Bronchial epithelial cell (primary cell): ENCODE results near the gene AAK1. TPM values are rescaled to one million over a fixed set of nuclear protein-coding genes. Genes with fewer than 3 reads are reported as not detected.

Experiments used
- DNase-seq: peaks from one replicate; pipeline ENCODE4 v3.0.0-alpha.2; 2010; ENCODE audit warnings: low read depth
- FAIRE-seq: peaks from 2 replicates; lab custom pipeline; 2011; peaks lifted over from hg19 to GRCh38; lab: Jason Lieb, UNC
- H3K27me3 ChIP-seq: 2 replicates; pipeline ENCODE4 v1.5.1; 2011; ENCODE audit warnings: low read length; ENCODE audit not compliant: control insufficient read depth, insufficient read depth
- H3K36me3 ChIP-seq: 2 replicates; pipeline ENCODE4 v1.5.1; 2011; ENCODE audit warnings: low read length; ENCODE audit not compliant: control insufficient read depth, insufficient read depth
- H3K4me3 ChIP-seq: 2 replicates; pipeline ENCODE4 v1.5.1; 2011; ENCODE audit warnings: mild to moderate bottlenecking, low read depth, low read length, control low read depth
- CTCF ChIP-seq: IDR thresholded peaks from 2 replicates; pipeline ENCODE4 v1.5.1; 2011; ENCODE audit warnings: mild to moderate bottlenecking, moderate library complexity, low read length, control low read depth, inconsistent platforms; ENCODE audit not compliant: insufficient read depth, severe bottlenecking
- total RNA-seq: library from RNA; depleted of rRNA; stranded (reverse); fragments of >200 nt; gene quantifications from 2 replicates; pipeline ENCODE4 v1.2.1, GENCODE V29; 2014

Gene AAK1
- total RNA-seq, 1 donor from 2014 or later, result 17.9 TPM

GRCh38 chr2:69501301-69501700, 142.2 kb downstream of the AAK1 start:
- peaks cover 16% of the 10 kb centered on the region for H3K36me3 ChIP-seq
- no peak for FAIRE-seq
- TF ChIP-seq CTCF, result no peak

GRCh38 chr2:69499966-69500365, 143.6 kb downstream of the AAK1 start:
- H3K27me3 ChIP-seq, result no peaks in the 10 kb centered on the region
- H3K4me3 ChIP-seq, result no peak overlapping the region
- TF ChIP-seq CTCF, result no peak
- H3K36me3 ChIP-seq, result peaks cover 12% of the 10 kb centered on the region
- FAIRE-seq, result no peak
- no peak for DNase-seq

More at GRCh38 chr2:69501301-69501700, 142.2 kb downstream of the AAK1 start:
- Histone ChIP-seq H3K4me3 (no peak overlapping the region), H3K27me3 (no peaks in the 10 kb centered on the region)
- DNase-seq, result no peak

- Histone ChIP-seq H3K27me3 (no peaks in the 10 kb centered on the region), H3K36me3 (peaks cover 12% of the 10 kb centered on the region), H3K4me3 (no peak overlapping the region)
- DNase-seq (no peak), FAIRE-seq (no peak)
- no peak for TF ChIP-seq CTCF
Observed at GRCh38 chr2:69499242-69499641, 144.3 kb downstream of the AAK1 start.

- DNase-seq (no peak), FAIRE-seq (no peak)
- TF ChIP-seq CTCF, result no peak
- H3K36me3 ChIP-seq, result peaks cover 12% of the 10 kb centered on the region
- no peaks in the 10 kb centered on the region for H3K27me3 ChIP-seq
- no peak overlapping the region for H3K4me3 ChIP-seq
Observed at GRCh38 chr2:69495861-69496260, 147.7 kb downstream of the AAK1 start.

- no peak overlapping the region for H3K4me3 ChIP-seq
- FAIRE-seq (no peak), DNase-seq (no peak)
- H3K36me3 ChIP-seq, result peaks cover 10% of the 10 kb centered on the region
- TF ChIP-seq CTCF, result no peak
- H3K27me3 ChIP-seq, result no peaks in the 10 kb centered on the region
Observed at GRCh38 chr2:69495008-69495407, 148.5 kb downstream of the AAK1 start.

GRCh38 chr2:69494126-69494525, 149.4 kb downstream of the AAK1 start:
- H3K36me3 ChIP-seq, result peaks cover 10% of the 10 kb centered on the region
- FAIRE-seq, result no peak
- TF ChIP-seq CTCF, result no peak
- no peak for DNase-seq
- H3K4me3 ChIP-seq, result no peak overlapping the region
- no peaks in the 10 kb centered on the region for H3K27me3 ChIP-seq
